NCI-H2196 (cell line): Measurements from ENCODE around the gene XPO4.

Source experiments
- DNase-seq: peaks from one replicate; lab custom pipeline; 2025; ENCODE audit not compliant: unreplicated experiment; lab: John Stamatoyannopoulos, UW

Gene XPO4

DNA sequence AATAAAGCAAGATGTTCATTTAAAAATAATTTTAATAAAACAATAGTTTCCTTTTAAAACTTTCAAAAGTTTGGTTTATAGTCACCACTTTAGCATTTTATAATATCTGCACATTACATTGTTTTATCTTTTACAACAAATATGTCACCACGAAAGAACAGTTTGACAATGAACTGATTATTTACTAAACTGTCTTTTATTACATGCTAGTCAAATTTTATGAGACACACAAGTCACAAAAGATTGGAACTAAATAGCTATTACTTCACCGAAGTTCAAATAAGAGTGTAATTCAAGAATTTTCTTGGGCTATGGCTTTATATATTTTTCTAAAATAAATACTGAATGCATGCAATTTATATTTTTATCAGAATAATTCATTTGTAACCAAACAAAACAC is 71.3 kb downstream of the XPO4 start:
- DNase-seq, result no peak

DNA sequence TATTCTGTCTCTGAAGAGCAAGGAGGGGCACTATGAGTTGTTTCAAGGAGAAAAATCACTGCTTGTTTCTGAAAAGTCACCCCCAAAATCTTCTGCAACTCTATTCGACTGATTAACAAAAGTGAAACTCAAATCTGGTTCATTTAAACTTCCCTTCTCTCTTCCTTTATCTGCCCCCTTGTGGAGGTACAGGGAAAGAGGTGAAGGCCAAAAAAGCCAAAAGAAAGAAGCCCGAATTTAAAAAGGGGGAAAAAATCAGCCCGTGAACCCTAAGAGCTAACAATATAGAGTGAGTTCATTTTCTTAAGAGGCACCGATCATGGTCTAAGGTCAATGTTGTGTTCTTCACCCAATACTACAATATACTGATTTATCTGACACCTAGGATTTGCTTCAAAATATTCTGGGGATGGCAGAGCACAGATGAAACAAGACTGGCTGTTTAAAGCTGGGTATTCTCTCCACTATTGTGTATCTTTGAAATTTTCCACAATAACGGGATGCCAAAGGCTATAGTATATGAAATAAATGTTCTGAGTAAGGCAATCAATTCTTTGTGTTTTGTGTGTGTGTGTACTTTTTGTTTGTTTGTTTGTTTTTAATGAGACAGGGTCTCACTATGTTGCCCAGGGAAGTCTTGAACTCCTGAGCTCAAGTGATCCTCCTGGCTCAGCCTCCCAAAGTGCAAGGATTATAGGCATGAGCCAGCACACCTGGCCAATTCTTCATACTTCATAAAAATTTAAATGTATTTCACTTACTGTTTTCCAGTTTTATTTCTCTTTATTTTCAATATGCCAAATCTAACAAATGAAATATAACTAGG is 73.8 kb downstream of the XPO4 start:
- peak; percentile 38 for DNase-seq

DNA sequence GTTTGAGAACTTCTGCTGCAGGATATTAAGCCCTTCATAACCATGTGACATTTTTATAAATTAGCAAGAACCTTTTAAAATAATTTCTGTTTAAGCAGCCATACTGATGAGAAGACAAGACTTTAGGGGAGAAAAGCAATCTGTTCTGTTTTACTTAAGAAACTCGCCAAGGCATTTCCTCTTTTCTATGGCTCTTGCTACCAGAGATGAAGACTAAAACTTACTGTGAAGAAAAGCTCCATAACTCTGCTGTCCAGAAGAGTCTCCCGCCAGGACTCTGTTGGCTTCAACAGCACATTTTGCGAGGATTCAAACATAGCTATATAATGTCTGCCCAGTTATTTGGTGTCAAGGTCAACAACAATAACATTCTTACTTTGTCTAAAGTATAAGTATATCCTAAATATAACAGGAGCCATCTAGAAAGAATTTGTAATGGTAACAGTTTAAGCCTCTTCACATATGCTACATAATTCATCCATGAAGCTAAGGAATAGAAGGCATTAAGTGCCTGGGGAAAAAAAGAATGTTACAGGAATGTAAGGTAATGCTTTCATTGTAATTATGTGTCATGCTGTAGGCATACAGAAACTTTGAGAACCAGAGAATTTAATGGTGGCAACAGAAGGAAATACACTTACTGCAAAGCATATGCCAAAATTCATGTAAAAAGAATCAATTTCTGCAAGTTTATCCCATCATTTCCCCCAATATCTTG is 75.5 kb downstream of the XPO4 start:
- DNase-seq, result no peak

DNA sequence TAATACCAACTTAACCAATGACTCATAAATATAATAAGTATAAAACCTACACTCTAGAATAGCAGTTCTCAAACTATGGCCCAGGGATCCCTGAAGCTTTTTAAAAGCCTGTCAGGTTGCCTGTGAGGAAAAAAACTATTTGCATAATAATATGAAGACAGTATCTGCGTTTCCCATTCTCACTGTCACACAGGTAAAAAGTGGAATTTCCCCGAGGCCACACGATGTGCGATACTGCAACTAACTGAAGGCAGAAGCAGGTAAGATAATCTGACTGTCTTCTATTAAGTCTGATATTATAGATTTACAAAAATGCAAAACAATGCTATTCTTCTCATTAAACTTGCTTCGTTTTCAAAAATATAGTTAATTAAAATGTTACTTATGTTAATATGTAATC is 76.2 kb downstream of the XPO4 start:
- no peak for DNase-seq

DNA sequence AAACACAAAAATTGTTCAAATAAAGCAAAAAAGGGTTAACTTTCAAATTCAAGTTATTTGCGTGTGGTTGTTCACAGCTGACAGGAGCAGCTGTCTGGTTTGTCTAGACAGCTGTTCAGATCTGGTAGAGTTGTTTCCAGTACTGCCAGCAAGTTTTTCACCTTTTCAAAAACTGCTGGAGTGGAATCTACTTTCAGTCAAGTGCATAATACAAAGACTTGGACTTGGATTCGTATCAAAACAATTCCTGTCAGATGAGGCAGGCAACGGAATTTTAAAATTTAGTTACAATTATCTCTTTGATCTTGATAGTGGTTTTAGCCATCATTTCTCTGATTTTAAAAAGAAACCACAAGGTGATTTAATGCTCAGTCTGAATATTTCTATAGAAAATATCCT is 77.1 kb downstream of the XPO4 start:
- peak; percentile 3 for DNase-seq

DNA sequence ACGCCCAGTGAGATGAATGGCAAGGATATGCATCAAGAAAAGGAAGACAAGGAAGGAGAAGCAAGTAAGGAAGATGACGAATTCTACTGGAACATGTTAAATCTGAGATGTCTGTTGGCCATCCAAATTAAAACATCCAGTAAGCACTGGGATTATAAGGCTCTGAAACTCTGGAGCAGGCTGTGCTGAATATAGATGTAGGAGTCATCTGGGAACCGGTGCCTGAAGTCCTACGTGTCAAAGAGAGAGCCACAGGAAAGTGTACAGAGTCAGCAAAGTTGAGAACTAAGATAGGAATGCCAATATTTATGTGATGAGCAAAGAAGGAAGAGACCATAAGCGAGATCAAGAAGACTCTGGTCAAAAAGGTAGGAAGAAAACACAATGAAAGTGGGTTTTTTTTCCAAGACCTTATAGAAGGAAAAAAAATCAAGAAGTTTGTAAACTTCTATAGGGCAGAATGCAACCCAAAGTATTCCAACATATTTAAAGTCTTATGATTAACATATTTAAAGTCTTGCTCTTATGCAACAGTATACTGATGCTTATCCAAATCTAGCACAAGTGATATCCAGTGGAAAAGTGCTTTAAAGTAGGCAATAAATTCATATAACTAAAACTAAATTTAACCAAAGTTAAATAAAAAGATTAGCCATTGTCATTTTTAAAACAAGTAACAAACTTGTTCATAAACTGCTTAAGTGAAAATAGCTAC is 77.6 kb downstream of the XPO4 start:
- no peak for DNase-seq

DNA sequence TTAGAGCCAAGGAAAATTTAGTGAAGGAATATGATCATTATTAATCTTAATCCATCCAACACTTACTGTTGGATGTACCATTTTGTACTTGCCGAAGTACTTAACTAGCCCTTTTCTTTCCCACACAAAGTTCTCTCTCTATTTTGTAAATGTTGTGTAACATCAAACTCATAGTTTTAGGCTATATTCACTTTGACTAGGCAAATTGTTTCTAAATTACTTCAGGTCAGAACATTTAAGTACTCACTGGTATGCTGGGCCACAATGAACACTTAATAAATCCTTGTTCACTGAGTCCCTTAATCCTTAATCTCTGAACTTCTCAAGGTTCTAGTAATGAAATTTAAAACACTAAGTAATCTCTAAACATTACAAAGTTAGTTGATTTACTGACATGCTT is 79.5 kb downstream of the XPO4 start:
- no peak for DNase-seq

DNA sequence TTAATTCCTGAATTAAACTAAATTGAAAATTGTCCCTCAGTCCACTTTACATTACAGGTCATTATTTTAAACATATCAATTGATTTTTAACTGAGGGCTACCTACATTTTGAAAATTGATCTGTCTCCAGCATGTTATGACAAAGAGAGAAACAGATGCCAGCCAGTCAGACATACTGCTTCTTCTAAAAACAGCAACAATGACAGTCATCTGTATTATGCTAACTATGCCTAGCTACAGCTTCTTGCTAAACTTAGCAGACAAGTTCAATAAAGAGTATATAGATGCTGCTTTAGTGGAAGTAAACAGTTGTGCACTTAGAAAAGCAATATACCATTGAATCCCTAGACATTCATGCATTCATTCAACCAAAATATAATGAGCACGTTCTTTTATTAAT is 80.1 kb downstream of the XPO4 start:
- no peak for DNase-seq

DNA sequence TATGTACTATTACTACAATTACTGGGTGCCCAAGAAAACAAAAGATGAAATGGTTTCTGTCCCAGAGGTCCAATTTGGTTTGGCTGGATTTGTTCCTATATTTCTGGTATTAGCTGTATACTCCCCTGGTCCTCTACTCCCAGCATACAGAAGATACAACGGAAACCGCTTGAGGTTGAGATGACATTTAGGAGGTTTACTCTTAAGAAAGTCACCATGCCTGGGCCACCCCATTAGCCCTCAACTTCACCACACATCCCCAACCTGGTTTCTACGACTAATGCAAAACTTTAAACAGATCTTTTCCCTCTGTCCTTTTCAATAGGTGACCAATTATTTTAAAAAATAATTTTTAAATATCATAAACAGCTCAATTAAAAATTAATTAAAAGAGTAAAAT is 82.8 kb downstream of the XPO4 start:
- DNase-seq, result no peak

DNA sequence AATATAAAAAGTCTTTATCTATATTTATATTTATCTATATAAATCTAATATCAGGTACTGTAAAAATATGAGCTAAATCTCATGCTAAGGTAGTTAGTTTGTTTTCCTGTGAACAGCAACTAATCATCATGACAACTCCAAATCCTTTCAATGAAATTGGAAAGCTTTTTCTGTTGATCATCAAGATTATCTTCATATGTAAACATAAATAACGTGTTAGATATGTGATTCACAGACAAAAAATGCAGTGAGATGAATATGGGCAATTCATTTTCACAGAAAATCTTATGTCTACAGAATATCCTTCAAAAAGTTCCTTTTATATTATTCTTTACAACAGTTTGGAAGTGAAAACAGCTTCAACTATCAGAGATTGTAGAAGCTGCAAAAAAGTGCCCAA is 87.1 kb downstream of the XPO4 start:
- DNase-seq, result no peak

DNA sequence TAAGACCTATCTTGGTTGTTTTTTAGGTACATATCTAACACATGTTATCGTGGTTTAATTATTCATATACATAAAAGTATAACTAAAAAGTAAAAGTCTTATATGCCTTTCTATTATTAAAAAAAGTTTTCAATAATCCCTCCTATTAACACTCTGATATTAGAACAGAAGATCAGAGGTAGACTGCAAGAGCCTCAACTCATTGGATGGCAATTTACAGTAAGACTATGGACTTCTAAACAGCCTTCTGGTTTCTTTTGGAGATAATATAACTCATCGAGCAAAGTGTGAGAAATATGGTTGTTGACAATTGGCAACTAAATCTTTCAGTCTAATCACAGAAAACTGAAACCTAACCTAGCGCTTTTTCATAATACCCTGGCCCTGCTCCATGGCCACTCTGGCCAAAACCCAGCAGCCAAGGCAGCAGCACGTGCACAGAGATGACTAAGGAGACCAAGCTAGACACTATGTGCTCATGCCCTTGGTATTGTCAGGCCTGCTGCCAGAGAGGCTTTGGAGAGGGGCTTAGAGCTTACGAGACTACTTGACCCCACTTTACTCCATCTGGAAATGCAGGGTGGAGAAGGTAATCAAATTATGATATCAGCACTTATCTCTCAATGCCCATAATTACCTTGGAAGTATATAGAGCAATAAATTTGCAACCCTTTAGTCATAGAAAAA is 88.2 kb downstream of the XPO4 start:
- peak; percentile 64 for DNase-seq

DNA sequence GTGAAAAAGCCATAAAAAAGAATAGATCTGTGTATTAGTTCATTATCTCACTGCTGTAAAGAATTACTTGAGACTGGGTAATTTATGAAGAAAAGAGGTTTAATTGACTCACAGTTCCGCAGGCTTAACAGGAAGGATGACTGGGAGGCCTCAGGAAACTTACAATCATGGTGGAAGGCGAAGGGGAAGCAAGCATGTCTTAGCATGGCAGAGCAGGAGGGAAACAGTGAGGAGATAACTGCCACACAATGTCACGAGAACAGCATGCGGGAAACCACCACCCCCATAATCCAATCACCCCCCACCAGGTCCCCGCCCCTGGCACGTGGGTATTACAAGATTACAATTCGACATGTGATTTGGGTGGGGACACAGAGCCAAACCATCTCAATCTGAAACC is 89.7 kb downstream of the XPO4 start:
- no peak for DNase-seq

DNA sequence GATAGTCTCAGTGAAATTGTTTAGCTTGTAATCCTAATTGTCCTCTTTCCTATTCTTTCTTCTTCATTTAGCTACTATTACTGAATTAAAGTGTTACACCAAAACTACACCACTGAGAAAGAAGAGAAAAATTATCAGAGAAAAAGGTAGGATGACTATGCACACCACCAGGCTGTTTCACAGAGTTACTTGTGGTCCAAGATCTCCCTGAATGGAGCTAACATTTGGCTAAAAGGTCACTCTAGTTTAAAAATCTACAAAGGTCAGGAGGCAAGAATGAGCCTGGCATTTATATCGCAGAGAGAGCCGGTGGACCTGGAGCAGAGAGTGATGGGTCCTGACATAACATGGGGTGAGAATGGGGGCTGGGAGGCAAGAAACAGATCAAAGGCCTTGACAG is 91.7 kb downstream of the XPO4 start:
- DNase-seq, result no peak

DNA sequence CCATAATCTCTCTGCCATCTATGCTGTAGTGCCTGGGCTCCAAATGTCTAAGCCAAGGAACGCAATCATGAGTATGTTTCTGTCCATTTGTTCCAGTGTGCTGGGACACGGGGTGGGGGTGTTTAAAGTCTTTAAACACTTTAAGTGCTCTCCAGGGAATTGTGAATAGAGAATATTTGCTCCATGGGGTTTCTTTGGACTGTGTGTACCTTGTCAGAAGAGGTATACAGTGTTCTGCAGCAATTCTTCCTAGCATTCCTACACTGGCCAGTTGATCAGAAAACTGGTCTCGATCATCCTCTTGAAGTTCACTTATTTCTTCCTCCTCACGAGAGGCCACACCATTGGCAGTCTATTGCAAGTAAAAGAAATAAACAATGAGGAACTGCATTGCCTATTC is 93.7 kb downstream of the XPO4 start:
- no peak for DNase-seq

DNA sequence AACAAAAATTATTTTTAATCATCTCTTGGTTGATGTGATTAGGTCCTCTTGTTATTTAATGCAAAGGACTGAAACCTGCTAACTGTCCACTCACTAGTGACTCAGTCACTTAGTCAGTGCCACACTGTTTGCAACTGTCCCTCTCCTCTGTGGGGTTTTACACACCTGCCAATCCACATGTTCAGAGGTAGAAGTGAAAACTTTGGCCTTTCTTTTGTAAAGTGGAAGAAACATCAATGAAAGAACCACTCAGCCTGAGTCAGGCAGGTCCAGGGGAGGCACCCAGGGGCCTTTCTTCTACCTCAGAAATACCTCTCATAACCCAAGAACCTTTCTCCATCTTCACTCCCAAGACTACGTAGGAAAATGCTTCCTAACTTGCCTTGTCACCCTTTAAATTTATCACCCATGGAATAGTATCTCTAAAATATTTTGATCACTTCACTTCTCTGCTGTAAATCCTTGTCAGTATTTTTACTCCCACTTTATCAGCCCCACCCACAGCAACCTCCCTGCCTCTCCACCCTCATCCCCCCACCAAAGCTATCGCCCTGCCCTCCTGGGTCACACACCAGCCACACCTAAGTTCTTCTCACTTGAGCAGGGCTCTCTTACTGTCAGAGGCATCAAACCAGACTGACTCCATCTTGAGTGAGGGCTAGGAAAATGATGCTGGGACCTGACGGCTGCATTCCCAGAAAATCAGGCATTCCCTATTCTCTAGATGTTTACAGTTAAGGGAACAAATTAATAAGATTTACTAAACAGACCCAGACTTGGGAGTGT is 99.2 kb downstream of the XPO4 start:
- no peak for DNase-seq

DNA sequence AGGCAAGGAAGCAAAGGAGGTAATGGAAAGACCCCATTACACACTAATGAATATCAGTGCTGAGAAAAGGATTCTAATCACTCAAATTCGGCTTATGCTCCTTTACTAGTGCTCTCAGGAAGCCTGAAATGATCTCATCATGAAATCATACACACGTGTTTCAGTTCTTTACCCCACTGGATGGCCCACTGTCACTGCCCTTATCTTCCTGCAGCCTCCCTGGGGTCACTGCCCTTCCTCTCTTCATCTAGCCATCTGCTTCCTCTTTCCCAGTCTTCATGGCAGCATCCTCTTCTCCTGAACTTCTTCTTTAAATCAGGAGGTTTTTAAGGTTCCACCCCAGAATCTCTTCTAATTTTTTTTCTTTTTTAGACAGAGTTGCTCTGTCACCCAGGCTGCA is 100.8 kb downstream of the XPO4 start:
- no peak for DNase-seq

DNA sequence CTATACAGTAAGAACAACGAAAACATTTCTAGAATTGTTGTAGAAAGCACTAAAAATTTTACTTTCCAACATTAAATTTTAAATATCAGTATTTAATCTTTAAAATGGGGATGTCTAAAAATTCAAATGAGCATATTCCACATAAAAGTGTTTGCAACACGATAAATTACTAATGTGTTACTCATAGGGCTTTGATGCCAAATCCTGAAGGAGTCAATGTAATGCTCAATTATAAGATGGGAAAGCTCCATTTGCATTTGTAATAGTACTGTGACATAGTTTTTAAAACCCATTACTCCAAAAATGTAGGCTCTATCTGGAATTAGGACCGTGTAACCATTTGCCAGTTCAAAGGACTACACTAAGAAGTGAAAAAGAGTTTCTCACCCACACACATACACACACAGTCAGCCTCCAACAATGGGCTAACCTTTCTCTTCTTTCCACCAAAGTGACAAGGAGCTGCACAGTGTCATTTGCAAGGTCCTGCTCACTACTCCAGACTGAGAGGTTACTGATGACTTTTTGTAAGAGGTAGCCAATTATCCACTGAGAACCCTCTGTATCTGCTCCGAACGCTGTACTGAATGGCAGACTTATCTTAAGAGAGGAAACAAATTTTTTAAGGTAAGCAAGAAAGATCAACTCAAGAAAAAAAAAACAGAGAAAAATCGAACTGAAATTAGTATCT is 102.7 kb downstream of the XPO4 start:
- no peak for DNase-seq

DNA sequence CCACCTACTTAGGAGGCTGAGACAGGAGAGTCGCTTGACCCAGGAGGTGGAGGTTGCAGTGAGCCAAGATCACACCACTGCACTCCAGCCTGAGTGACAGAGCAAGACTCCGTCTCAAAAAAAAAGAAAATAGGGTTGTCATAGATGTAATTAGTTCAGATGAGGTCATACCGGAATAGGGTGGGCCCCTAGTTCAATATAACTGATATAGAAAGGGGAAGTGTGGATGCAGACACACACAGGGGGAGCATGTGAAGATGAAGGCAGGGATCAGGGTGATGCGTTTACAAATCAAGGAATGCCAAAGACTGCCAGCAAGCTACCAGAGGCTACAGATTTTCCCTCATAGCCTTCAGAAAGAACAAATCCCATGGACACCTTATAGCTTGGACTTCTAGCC is 104.5 kb downstream of the XPO4 start:
- DNase-seq, result no peak

DNA sequence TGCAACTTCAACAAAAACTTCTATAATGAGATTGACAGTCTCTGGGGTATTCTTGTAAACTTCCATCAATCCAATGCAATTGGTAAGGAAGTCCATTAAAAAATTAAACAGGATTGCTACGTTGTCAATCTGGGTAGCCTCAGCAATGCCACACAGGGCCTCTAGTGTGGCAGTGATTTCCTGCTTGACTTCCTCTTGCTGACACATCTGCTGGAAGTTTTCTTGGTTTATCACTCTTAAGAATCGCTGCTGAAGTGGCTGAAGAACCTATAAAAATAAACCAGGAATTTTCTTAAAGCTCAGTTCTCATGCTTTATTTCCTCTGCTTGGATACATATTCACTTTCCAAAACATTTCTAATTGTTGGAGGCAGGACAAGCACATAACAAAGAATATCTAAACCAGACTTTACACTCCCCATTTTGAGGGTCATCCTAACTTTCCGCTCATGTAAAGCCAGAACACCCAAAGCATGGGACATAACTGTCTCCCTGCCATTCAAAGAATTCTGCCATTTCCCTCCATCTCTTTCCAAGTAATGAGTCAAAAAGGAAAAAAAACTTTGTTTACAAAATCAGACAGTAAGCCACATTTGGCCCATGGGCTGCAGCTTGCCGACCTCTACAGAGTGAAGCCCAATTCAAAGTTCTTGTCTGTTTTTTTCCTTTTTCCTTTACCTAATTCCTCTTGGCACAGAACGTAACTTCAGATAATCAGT is 105.6 kb downstream of the XPO4 start:
- DNase-seq, result no peak
